OCI-LY3 (cell line): ENCODE results near the gene TAF5L.

Source experiments
- H2AFZ ChIP-seq: fragments of 200-600, 300-600 bp; shearing (Covaris generic); 2 replicates; pipeline ENCODE4 v1.6.0; 2014; ENCODE audit warnings: antibody characterized with exemption, low read depth, low read length
- H3K27ac ChIP-seq: fragments of 200-600, 300-600 bp; sonication (generic); 2 replicates; pipeline ENCODE4 v1.5.1; 2014; ENCODE audit warnings: mild to moderate bottlenecking, low read length, moderate library complexity, mixed read lengths
- H3K27me3 ChIP-seq: fragments of 200-600, 300-600 bp; sonication (generic); 2 replicates; pipeline ENCODE4 v1.6.1; 2014; ENCODE audit warnings: low read depth, low read length, mixed read lengths
- H3K36me3 ChIP-seq: fragments of 200-600, 300-600 bp; sonication (generic); replicated peaks from 2 replicates; pipeline ENCODE3; 2014; ENCODE audit warnings: low read depth, low read length, mixed read lengths
- H3K4me1 ChIP-seq: fragments of 300-600, 200-600 bp; sonication (generic); 2 replicates; pipeline ENCODE4 v1.6.1; 2014; ENCODE audit warnings: low read length, mixed read lengths
- H3K4me2 ChIP-seq: fragments of 200-600, 300-600 bp; sonication (generic); 2 replicates; pipeline ENCODE4 v1.6.1; 2014; ENCODE audit warnings: low read length, mixed read lengths
- H3K4me3 ChIP-seq: fragments of 300-600, 200-600 bp; sonication (generic); 2 replicates; pipeline ENCODE4 v1.5.1; 2014; ENCODE audit warnings: antibody characterized with exemption, mild to moderate bottlenecking, low read length, moderate library complexity
- H3K79me2 ChIP-seq: fragments of 300-600, 200-600 bp; shearing (Covaris generic); 2 replicates; pipeline ENCODE4 v1.6.1; 2014; ENCODE audit warnings: mild to moderate bottlenecking, low read length, mixed read lengths
- H3K9ac ChIP-seq: fragments of 300-600, 200-600 bp; shearing (Covaris generic); 2 replicates; pipeline ENCODE4 v1.6.0; 2014; ENCODE audit warnings: mild to moderate bottlenecking, low read length, moderate library complexity
- H3K9me3 ChIP-seq: fragments of 200-600, 300-600 bp; shearing (Covaris generic); 2 replicates; pipeline ENCODE4 v1.6.1; 2014; ENCODE audit warnings: low read length, mixed read lengths; ENCODE audit not compliant: insufficient read depth
- H4K20me1 ChIP-seq: fragments of 200-600, 300-600 bp; sonication (generic); 2 replicates; pipeline ENCODE4 v1.6.1; 2016; ENCODE audit warnings: low read length, mixed read lengths; ENCODE audit not compliant: insufficient read depth
- CTCF ChIP-seq: fragments of 200-600, 300-600 bp; sonication (generic); IDR thresholded peaks from 2 replicates; pipeline ENCODE4 v1.5.1; 2014; ENCODE audit warnings: antibody characterized with exemption, low read length, low read depth
- EZH2phosphoT487 ChIP-seq: fragments of 200-600 bp; shearing (Covaris generic); IDR thresholded peaks from 2 replicates; pipeline ENCODE4 v1.6.1; 2018; ENCODE audit warnings: antibody characterized with exemption, mixed run types, low read depth

TAF5L gene

GRCh38 chr1:229557200-229557850, 68.6 kb downstream of the TAF5L start:
- H3K79me2 ChIP-seq, result peaks cover 51% of the 10 kb centered on the region
- peak overlapping the region; percentile 82 for H3K4me3 ChIP-seq
- H2AFZ ChIP-seq, result no peak overlapping the region
- H3K9me3 ChIP-seq, result no peaks in the 10 kb centered on the region
- peak overlapping the region; percentile 85 for H3K4me2 ChIP-seq
- TF ChIP-seq EZH2phosphoT487 (no peak), CTCF (no peak)
- peaks cover 34% of the 10 kb centered on the region for H4K20me1 ChIP-seq
- H3K4me1 ChIP-seq, result peaks cover 27% of the 10 kb centered on the region
- H3K27ac ChIP-seq, result peak overlapping the region; percentile 4; the same call in 1 of the 2 replicates
- H3K27me3 ChIP-seq, result no peaks in the 10 kb centered on the region
- no peaks in the 10 kb centered on the region for H3K36me3 ChIP-seq
- H3K9ac ChIP-seq, result peak overlapping the region; percentile 77

- no peak overlapping the region for H3K4me2 ChIP-seq
- no peak for TF ChIP-seq EZH2phosphoT487
- H3K36me3 ChIP-seq, result no peaks in the 10 kb centered on the region
- H3K4me1 ChIP-seq, result peaks cover 37% of the 10 kb centered on the region
- no peaks in the 10 kb centered on the region for H3K9me3 ChIP-seq
- H3K9ac ChIP-seq, result no peak overlapping the region
- peaks cover 46% of the 10 kb centered on the region for H4K20me1 ChIP-seq
- H3K4me3 ChIP-seq, result no peak overlapping the region
- no peak overlapping the region for H3K27ac ChIP-seq
- H2AFZ ChIP-seq, result no peak overlapping the region
- H3K27me3 ChIP-seq, result no peaks in the 10 kb centered on the region
- peaks cover 65% of the 10 kb centered on the region for H3K79me2 ChIP-seq
These were observed 70.9 kb downstream of the TAF5L start for GRCh38 chr1:229554886-229555621.

GRCh38 chr1:229553621-229554130, 72.2 kb downstream of the TAF5L start:
- Histone ChIP-seq H3K4me3 (no peak overlapping the region), H2AFZ (no peak overlapping the region), H3K27me3 (no peaks in the 10 kb centered on the region), H3K36me3 (peaks cover 3% of the 10 kb centered on the region), H3K9ac (no peak overlapping the region), H4K20me1 (peaks cover 50% of the 10 kb centered on the region), H3K4me1 (peaks cover 30% of the 10 kb centered on the region), H3K4me2 (no peak overlapping the region), H3K9me3 (no peaks in the 10 kb centered on the region), H3K79me2 (peaks cover 74% of the 10 kb centered on the region), H3K27ac (no peak overlapping the region)
- TF ChIP-seq CTCF, result no peak
- TF ChIP-seq EZH2phosphoT487, result no peak

GRCh38 chr1:229552732-229553131, 73.2 kb downstream of the TAF5L start:
- no peak overlapping the region for H3K4me2 ChIP-seq
- peaks cover 71% of the 10 kb centered on the region for H3K79me2 ChIP-seq
- no peaks in the 10 kb centered on the region for H3K27me3 ChIP-seq
- H4K20me1 ChIP-seq, result peaks cover 50% of the 10 kb centered on the region
- H3K4me3 ChIP-seq, result no peak overlapping the region
- H3K36me3 ChIP-seq, result peaks cover 6% of the 10 kb centered on the region
- no peaks in the 10 kb centered on the region for H3K9me3 ChIP-seq
- no peak overlapping the region for H2AFZ ChIP-seq
- no peak overlapping the region for H3K9ac ChIP-seq
- H3K27ac ChIP-seq, result no peak overlapping the region
- no peak for TF ChIP-seq EZH2phosphoT487
- TF ChIP-seq CTCF, result no peak
- H3K4me1 ChIP-seq, result peaks cover 30% of the 10 kb centered on the region
